Measurements from ENCODE around the gene VDAC1. TPM values are rescaled to one million over a fixed set of nuclear protein-coding genes. Genes with fewer than 3 reads are reported as not detected.

Gene VDAC1
- total RNA-seq, 1 donor from 2014 or later: 501 TPM

DNA sequence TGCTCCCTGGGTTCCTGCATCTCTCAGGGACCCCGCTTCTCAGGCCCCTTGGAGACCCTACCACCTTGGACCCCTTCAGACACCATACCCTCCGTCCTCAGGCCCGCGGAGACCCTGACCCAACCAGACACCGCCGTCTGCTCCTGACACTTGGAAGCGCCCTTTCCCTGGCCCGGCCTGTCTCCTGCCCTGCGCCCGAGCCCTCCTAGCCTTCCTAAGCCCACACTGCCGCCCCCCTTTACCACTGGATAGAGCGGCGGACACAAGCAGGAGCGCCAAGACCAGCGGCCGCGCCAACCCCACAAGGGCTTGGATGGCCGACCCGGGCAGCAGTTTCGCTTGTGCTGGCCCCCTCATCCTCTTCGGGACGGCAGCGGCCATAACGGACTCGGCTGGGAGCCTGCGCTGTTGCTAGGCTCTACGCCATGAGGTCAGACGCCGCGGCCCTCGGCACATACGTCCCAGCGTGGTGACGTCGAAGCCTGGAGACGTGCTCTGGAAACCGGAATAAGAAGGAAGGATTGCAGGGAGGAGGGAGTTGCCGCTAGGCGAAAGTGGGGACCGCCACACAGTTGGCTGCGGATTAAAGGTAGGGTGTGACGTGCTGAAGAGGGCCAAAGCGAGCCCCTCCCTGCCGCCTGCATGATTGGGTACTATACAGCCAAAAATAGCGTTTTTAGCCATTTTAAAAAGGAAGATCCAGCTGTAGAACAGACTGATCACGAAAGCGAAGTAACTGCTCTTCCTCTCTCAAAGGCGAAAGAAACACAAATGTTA, 36.4 kb downstream of the VDAC1 start, which contains the start of gene C5orf15:
TSS of gene C5orf15 (minus strand) at position 422 of the 777 bp plus-strand sequence. CDS start at position 381, 41 bp downstream.
- intact Hi-C loops (cut with micrococcal nuclease): no loop called here
- peaks cover 49% of the 10 kb centered on the region for H3K4me1 ChIP-seq

DNA sequence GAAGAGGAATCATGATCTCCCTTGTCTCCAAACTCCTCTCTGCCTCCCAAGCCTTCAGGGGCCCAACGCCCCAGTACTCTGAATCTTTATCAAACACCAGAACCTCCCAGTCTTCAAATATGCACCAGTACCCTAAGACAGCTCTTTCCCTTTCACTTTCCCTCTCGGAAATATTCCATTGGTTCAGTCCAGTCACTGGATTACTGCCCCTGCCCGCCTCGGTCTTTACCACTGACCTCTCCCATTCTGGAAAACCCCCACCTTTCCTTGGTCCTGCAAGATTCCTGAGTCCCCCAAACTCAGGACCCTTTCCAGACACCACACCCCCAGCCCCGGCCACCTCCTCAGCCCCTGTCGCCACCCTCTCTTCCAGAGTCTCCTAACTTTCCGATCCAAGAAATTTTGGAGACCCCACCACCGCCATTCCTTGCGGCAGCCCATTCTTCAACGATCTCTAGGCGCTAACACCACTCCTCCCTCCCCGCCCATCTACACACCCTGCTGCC, 37.0 kb downstream of the VDAC1 start:
- TF ChIP-seq, protein P1, sequence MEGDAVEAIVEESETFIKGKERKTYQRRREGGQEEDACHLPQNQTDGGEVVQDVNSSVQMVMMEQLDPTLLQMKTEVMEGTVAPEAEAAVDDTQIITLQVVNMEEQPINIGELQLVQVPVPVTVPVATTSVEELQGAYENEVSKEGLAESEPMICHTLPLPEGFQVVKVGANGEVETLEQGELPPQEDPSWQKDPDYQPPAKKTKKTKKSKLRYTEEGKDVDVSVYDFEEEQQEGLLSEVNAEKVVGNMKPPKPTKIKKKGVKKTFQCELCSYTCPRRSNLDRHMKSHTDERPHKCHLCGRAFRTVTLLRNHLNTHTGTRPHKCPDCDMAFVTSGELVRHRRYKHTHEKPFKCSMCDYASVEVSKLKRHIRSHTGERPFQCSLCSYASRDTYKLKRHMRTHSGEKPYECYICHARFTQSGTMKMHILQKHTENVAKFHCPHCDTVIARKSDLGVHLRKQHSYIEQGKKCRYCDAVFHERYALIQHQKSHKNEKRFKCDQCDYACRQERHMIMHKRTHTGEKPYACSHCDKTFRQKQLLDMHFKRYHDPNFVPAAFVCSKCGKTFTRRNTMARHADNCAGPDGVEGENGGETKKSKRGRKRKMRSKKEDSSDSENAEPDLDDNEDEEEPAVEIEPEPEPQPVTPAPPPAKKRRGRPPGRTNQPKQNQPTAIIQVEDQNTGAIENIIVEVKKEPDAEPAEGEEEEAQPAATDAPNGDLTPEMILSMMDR (IDR thresholded peaks at IDR 0.05; ENCODE audit: borderline replicate concordance): no peak
- Histone ChIP-seq H3K4me1 (peaks cover 54% of the 10 kb centered on the region), H3K4me3 (peak overlapping the region; percentile 96), H3K36me3 (peaks cover 34% of the 10 kb centered on the region), H3K27ac (replicated peaks) (peak overlapping the region; percentile 96), H3K27me3 (ENCODE audit: low read depth) (no peaks in the 10 kb centered on the region), H3K9me3 (replicated peaks) (peaks cover 8% of the 10 kb centered on the region)
- DNase-seq: no peak
- intact Hi-C loops (cut with micrococcal nuclease): no loop called here

More for the DNA sequence above, 36.4 kb downstream of the VDAC1 start, which contains the start of gene C5orf15:
- TF ChIP-seq, protein P1 (IDR thresholded peaks at IDR 0.05; ENCODE audit: borderline replicate concordance): peak; percentile 49
- peak; percentile 97 for DNase-seq
- Histone ChIP-seq H3K27ac (replicated peaks) (peak within 1 kb of the TSS; percentile 96), H3K4me3 (peak within 1 kb of the TSS; percentile 96), H3K36me3 (peaks cover 41% of the 10 kb centered on the region), H3K9me3 (replicated peaks) (peaks cover 7% of the 10 kb centered on the region), H3K27me3 (ENCODE audit: low read depth) (no peaks in the 10 kb centered on the region)

DNA sequence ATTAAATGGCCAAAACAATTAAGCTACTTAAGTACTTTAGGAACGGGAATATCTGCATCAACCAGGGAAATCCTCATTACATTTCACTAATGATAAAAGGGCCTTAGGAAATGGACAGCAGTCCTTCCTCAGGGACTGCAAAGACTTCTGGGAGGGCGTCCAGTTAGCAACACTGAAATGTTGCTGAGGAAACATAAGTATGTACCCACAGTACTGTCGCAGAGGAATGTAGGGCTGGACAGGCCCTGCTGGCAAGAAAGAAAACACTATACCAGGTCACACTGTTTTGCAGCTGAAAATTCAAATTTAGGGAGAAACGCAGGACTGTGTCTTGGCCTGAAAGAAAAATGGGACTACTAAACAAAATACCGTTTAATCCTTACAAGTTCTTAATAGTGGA, 37.7 kb downstream of the VDAC1 start:
- peaks cover 60% of the 10 kb centered on the region for H3K4me1 ChIP-seq
- peak overlapping the region; percentile 96 for H3K27ac ChIP-seq (replicated peaks)
- DNase-seq: no peak
- intact Hi-C loops (cut with micrococcal nuclease): no loop called here
- peaks cover 8% of the 10 kb centered on the region for H3K9me3 ChIP-seq (replicated peaks)
- peaks cover 30% of the 10 kb centered on the region for H3K36me3 ChIP-seq
- peak overlapping the region; percentile 96 for H3K4me3 ChIP-seq
- no peaks in the 10 kb centered on the region for H3K27me3 ChIP-seq (ENCODE audit: low read depth)
- TF ChIP-seq, protein P1 (IDR thresholded peaks at IDR 0.05; ENCODE audit: borderline replicate concordance): no peak

DNA sequence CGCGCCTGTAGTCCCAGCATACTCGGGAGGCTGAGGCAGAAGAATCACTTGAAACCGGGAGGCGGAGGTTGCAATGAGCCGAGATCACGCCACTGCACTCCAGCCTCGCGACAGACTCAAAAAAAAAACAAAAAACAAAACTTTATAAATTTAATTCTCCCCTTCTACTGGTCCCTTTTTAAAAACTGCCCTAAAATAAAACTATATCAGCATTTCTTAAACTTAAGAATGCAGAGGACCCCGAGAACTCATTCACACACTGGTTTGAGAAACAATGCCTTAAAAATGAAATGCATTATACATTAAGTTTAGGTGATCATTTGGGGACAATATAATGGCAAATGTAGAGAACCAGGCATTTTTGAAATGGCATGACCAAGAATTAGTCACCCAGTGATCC, 38.7 kb downstream of the VDAC1 start:
- Histone ChIP-seq H3K4me3 (no peak overlapping the region), H3K36me3 (peaks cover 19% of the 10 kb centered on the region), H3K27me3 (ENCODE audit: low read depth) (no peaks in the 10 kb centered on the region), H3K9me3 (replicated peaks) (peaks cover 8% of the 10 kb centered on the region), H3K4me1 (peaks cover 65% of the 10 kb centered on the region), H3K27ac (replicated peaks) (peak overlapping the region; percentile 96)
- DNase-seq: no peak
- intact Hi-C loops (cut with micrococcal nuclease): no loop called here
- TF ChIP-seq, protein P1 (IDR thresholded peaks at IDR 0.05; ENCODE audit: borderline replicate concordance): no peak

DNA sequence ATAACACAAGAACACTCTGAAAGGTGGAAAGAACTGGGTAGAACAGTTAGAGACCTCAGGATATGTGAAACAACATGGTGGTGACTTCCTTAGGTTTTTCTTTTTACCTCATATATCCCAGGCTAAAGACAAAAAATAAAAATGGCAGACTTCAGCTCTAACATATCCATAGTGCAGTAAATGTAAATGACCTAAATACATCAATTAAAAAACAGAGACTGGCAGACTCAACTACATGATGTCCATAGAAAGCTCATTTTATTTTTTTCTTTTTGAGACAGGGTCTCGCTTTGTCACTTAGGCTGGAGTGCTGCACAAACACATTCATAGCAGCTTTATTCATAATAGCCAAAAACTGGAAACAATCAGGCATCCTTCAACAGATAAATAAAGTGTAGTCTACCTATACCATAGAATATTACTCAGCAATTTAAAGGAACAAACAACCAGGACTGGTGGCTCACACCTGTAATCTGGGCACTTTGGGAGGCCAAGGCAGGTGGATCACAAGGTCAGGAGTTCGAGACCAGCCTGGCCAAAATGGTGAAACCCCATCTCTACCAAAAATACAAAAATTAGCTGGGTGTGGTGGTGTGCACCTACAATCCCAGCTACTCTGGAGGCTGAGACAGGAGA, 41.2 kb downstream of the VDAC1 start:
- TF ChIP-seq, protein P1 (IDR thresholded peaks at IDR 0.05; ENCODE audit: borderline replicate concordance): no peak
- peaks cover 8% of the 10 kb centered on the region for H3K9me3 ChIP-seq (replicated peaks)
- no peak for DNase-seq
- intact Hi-C loops (cut with micrococcal nuclease): no loop called here
- H3K27me3 ChIP-seq (ENCODE audit: low read depth): no peaks in the 10 kb centered on the region
- H3K27ac ChIP-seq (replicated peaks): no peak overlapping the region
- peaks cover 57% of the 10 kb centered on the region for H3K4me1 ChIP-seq
- peaks cover 20% of the 10 kb centered on the region for H3K36me3 ChIP-seq
- H3K4me3 ChIP-seq: no peak overlapping the region
